HG02870 (cell line): ENCODE data around the gene ENPEP.
A peak's percentile ranks its signal among the peaks of the same experiment; 100 is the strongest.
"Not testable (repeated sequence)": the region's sequence is repeated elsewhere in the genome, so short reads cannot be mapped to it uniquely, and the experiment has no call there.

ENCODE experiments used
- ATAC-seq: cut with Tn5 transposase; IDR thresholded peaks from one replicate; pipeline ENCODE4 v1.9.1; 2021; ENCODE audit warnings: mild to moderate bottlenecking, moderate library complexity; ENCODE audit not compliant: unreplicated experiment

Gene ENPEP

DNA sequence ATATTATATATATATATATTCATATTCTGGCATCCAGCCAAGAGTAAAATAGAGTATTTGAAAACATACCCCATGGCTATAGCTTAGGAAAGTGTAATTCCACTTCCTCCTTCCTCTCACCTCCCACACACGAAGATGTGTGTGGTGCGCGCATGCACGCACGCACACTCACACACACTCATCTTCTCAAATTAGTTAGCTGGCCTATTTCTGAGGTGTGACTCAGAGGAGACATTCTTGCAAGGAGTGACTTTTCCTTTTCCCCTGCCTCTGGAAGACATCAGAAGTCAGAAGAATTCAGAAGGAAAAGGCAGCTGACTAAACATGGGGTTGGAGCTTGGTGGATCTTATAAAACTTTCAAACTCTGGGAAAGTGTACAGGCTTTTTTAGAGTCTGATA is 8.8 kb downstream of the ENPEP start:
- peak; percentile 26 for ATAC-seq

DNA sequence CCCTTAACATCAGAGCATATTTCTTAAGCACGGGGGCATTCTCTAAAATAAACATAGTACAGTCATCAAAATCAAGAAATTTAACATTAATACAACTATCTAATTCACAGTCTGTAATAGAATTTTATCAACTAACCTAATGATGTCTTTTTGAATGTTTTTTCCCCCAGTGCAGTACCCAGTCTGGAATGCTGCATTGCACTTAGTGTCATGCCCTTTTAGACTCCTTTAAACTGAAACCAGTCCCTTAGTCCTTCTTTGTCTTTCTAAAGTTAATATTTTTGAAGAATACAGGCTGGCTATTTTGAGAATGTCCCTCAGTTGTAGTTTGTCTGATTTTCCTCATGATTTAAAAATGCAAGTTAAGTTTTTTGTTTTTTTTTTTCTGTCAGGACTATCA is 9.5 kb downstream of the ENPEP start:
- ATAC-seq, result no peak

DNA sequence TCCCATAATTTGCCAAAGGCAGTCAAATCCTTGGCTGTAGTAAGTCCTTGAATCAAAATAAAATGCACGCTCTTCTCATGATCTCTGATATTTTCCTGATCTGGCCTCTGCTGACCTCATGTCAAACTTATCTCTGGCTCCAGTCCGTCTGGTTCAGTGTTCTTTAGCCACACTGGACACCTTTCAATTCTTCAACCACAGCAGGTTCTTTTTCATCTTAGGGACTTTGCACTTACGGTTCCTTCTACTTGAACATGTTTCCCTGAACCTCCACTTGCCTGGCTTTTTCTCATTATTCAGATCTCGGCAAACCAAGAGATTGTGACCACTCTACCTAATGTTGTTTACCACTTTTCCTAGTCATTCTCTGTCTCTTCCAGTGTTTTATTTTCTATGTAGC is 10.3 kb downstream of the ENPEP start:
- ATAC-seq, result no peak

DNA sequence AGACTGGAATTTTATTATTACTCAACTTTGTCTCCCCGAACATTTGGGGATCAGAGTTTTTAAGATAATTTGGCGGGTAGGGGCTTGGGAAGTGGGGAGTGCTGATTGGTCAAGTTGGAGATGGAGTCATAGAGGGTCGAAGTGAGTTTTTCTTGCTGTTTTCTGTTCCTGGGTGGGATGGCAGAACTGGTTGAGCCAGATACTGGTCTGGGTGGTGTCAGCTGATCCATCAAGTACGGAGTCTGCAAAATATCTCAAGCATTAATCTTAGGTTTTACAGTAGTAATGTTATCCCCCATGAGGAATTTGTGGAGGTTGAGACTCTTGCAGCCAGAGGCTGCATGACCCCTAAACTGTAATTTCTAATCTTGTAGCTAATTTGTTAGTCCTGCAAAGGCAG is 10.9 kb downstream of the ENPEP start:
- ATAC-seq, result not testable (repeated sequence)

DNA sequence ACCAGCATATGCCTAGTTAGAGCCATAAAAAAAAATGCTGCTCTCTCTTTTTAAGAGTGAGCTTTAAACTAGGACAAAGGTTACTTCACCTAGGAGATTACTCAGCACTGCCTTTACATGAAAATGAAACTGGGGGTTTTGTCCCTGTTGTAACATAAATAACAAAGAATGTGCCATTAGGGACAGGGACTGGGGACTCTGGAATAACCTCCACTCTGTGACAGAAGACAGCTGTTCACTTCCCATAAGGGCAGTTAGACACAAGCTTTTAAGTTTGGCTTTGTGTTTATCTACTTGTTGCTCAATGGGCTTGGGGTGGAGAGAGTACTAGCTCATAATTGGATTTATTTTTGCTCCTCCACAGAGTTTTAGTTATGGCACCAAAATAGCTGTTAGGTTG is 11.9 kb downstream of the ENPEP start:
- ATAC-seq, result peak; percentile 31

DNA sequence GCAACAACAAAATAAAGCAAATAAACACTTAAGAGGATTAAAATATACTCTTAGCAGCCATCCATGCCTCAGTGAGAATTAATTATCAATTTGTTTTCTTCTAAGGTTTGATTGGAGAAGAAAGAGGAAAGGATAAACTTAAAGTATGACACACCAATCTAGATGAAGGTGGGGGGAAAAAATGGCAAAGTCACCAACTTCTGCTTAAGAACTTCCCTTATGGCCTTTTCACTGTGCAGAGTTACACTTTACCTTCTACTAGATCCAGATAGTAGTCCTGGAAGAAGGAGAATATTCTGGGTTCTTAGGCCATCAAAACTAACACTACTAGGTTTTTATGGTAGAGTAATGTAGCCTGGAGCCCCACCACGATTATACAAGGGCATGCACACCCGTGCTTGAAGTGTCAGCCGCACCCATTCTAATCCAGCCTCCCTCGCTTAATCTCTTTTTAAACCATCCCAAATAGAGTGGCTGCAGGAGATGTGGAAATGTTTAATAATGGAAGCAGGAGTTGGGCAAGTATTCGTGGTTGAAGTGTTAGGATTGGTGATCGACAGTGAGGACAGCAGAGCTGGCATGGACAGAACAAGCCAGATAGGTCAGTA is 14.1 kb downstream of the ENPEP start:
- ATAC-seq, result no peak

DNA sequence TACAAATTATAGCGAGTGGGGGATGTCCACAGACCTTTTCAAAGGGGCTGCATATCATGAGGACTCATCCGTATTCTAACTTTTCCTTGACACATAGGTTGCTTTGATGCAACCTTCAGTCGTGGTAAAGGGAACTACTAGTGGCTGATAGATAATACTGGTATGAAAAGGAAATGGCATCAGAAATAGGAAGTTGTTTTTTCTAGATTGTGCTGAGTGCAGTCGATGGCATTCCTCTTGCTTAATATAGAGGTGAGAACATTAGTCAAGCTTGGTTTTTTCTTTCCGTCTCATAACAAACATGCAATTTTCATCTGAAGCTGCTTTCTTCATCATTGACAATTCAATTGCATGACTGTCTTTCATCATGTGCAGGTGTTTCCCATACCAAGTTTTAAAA is 16.6 kb downstream of the ENPEP start:
- no peak for ATAC-seq

DNA sequence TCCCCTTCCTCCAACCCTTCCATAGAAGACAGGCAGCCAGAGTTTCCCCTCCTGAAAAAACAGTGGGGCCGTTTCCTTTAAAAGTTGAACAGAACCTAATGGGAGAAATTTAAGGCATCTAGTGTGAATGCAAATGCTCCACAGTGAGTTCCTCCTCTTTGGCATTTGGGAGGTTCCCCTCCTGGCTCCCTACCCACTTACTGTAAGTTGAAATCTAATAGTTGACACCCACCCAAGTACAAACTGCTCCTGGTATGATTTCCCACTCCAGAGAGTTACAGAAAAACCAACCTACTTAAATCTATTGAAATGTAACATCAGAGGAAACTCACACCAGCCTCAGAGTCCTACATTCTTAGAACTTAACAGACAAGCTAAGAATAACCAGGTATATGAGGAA is 17.6 kb downstream of the ENPEP start:
- no peak for ATAC-seq

DNA sequence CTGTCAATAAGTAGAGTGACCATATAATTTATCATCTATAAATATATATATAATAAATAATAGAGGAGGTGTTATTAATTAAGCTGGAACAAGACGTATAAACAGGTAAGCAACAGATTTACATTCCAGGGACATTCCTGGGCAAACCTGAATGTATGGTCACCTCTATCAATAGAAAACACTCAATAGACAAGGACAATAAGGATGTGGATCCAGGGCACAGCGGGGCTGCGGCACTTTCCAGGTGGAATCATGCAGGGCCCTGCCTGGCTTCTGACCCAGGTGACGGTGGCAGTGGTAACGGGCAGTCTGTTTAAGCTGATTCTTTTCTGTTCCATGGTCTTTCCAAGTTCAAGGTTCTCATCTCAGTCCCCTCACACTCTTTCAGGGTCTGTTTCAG is 22.5 kb downstream of the ENPEP start:
- no peak for ATAC-seq

DNA sequence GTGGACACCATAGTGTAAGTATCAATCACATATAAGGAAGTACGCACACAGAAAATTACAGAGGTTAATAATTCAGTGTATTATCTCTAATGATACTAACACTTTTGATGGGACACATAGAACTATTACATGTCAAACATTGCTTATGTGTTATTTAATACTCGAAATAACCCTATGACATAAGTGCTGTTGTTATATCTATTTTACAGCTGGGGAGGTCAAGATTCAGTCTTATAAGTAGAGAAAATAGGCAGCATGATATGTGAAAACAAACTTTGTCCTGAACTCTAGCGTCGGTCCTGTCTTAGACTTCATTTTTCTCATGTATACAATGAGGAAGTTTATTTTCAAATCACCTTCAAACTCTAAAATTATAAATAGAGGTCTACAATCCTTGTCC is 23.2 kb downstream of the ENPEP start:
- no peak for ATAC-seq

DNA sequence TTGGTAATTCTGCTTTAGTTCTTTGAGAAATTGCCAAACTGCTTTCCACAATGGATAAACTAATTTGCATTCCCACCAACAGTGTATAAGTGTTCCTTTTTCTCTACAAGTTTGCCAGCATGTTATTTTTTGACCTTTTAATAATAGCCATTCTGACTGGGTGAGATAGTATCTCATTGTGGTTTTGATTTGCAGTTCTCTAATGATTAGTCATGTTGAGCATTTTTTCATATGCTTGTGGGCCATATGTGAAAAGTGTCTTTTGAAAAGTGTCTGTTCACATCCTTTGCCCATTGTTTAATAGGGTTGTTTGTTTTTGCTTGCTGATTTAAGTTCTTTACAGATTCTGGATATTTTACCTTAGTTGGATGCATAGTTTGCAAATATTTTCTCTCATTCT is 25.9 kb downstream of the ENPEP start:
- ATAC-seq, result no peak

DNA sequence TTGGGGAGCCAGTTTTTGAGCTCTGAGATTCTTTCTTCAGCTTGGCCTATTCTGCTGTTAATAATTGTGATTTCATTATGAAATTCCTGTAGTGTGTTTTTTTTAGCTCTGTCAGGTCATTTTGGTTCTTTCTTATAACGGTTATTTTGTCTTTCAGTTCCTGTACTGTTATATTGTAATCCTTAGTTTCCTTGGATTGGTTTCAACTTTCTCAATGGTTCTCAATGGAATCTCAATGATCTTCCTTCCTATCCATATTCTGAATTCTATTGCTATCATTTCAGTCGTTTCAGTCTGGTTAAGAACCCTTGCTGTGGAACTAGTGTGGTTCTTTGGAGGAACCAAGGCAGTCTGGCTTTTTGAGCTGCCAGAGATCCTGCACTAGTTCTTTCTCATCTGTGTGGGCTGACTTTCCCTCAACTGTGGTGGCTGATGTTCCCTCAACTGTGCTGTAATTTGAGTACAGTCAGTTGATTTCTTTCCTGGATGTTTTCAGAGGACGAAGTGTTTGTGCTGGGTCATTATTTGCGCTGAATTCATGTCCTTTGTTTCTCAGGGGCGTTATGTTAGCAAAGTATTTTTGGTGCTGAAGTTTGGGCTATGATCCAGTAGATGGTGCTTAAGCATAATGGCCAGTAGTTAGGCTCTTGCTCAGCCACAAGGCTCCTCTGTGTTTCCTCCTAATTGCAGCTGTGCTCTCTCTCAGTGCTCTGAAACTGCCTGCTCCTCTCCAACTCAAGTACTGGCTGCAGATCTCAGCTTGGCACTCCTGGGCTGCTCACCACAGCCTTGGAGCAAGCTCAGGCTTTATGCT is 27.5 kb downstream of the ENPEP start:
- peak; percentile 50 for ATAC-seq

DNA sequence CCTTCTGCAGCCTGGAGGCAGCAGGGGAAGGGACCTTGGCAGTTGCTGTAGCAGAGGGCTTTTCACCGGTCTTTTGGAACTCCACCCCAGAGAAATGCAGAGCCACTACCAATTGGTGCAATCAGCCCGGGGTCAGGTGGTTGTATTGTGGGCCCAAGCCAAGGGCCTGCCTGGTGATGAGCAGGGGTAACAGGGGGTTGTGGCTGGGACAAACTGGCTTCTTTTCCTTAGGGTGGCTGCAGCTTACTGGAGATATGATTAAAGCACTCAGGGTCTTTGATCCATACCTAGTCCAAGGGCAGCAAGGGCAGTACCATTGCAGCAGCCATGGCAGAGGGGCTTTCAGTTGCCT is 28.1 kb downstream of the ENPEP start:
- no peak for ATAC-seq

DNA sequence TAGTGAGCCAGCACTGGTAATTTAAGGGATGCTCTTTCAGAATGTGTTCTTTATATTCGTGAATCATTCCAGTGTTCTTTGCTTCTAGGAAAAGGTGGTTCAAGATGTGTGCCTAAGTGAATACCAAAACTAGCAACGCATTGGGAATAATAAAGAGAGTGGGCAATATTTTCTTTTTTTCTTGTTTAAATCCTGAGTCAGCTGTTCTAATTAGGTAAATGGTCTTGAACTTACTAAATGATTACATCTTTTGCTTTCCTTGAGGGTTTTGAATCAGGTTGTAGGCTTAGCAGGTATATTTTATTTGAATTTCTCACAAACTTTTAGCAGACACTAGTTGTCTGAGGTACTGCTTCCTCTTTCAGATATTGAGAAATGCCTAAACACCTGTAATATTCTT is 29.5 kb downstream of the ENPEP start:
- ATAC-seq, result no peak

DNA sequence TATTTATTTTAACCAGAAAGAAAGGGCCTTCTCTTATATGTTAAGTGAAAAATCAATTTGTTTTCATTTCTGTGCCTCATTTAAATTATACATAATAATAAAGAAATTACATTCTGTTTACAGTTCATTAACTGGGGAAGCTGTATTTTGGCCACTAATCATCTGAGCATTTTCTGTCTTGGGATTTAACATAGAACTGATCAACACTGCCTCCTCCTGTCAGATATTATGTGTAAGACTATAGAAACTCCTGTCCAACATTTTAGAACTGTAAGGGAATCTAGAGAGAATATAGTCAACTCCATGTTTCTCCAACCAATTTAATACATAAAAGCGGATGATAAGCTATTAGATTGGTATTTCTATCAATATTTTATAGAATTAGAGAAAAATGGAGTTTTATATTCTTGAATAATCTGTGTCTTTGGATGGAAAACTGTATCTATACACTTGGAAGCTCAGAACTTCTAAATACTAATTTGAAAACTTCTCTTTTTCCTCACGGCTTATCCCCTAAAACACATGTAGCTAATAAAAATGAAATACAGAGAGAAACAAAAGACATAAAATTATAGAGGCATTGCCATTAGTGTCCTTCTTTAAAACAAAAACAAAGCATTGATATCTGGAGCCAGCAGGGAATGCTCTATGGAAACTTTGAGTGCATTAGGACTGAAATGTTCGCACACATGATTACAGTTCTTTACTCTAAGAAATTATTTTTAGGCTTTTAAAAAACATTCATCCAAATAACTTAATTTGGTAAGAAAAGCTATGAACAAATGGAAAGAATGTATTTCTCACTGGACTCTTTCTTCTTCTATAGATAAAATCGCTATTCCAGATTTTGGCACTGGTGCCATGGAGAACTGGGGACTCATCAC is 33.1 kb downstream of the ENPEP start:
- no peak for ATAC-seq

DNA sequence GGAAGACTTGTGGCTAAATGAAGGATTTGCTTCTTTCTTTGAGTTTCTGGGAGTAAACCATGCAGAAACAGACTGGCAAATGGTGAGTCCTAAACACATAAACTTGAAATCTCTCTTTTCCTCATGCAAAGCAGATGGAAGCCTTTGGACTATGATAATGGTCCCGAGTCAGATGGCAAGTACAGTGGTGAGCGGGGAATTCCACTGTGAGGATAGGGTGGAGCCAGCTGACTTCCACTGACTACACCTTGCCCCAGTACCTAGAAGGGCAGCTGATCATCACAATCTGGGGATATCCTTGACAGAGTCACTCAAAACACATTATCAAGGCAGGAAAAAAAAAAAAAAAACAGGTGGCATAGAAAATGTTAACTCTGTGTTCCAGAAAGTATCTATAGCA is 34.3 kb downstream of the ENPEP start:
- no peak for ATAC-seq

DNA sequence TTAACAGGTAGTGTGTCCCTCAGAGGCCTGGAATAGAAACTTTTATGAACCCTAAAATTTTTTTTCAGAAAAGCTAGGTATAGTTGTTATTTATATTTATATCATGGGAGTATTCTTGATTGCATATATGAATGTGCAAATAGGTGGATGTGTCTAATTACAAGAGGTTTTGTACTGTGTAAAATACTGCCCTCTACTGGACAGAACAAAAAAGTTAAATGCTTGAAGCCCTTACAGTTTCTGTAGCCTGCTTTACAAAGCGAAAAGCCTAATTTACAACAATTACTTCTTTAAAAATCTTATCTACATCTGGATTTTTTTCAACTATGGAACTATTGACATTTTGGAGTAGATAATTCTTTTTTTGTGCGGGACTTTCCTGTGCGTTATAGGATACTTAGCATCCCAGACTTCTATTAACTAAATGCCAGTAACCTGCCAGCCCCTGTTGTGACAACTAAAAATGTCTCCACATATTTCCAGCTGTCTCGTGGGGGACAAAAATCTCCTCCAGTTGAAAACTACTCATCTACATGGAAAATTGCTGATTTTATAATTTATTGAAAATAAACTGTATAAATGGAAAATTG is 35.1 kb downstream of the ENPEP start:
- ATAC-seq, result peak; percentile 62

DNA sequence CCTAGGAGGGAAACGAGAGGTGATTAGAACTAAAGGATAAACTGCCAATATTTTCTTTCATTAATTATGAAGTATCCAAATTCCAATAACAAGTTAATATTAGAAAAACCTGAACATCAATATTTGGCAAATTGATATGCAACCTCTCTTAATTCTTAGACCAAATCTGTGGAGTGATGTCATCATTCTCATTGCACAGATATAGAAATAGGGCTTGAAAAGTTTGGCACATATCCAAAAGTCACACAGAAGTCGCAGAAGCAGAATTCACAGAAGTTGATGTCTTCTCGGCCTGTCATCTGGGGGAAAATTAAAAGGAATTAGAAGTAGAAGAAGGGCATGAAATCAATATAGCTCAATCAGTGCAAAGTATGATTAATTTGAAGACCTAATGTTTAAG is 36.9 kb downstream of the ENPEP start:
- ATAC-seq, result no peak

DNA sequence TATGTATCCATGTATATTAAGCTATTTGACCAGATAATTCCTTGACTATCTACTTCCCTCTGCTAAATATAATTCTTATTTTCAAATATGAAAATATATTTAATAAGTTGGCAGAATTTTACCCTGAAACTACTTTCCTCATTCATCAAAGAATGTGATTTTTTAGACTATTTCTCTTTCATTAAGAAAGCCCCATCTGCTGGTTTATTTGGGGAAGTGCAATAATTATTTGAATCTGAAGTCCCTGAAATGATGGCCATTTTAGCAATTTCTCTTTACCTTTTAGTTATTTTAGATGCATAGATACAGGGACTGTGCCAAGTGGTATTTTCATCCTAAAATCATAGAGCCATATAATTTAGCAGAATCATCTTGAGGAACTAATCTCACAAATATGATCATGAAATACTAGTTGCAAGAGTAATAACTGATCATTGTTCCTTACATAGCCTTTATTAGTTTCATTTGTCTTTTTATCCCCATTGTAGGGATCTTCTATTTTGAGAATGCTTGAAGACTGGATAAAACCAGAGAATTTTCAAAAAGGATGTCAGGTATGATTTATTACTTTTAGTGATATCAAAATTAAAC is 39.0 kb downstream of the ENPEP start:
- no peak for ATAC-seq

DNA sequence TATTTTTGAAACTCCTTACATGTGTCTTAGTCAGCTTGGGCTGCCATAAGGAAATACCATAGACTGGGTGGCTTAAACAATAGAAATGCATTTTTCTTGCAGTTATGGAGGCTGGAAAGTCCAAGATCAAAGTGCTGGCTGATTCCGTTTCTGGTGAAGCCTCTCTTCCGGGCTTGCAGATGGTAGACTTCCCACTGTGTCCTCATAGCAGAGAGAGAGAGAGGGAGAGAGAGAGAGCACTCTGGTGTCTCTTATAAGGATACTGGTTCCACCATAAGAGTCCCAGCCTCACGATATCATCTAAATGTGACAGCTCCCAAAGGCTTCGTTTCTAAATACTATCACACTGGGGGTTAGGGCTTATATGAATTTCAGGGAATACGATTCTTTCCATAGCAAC is 39.7 kb downstream of the ENPEP start:
- no peak for ATAC-seq
